IgD-negative memory B cell (primary cell): Measurements from ENCODE around the gene LSM10. TPM values are rescaled to one million over a fixed set of nuclear protein-coding genes. Genes with fewer than 3 reads are reported as not detected.

ENCODE experiments used
- H3K27ac Mint-ChIP-seq, 3 donors: one replicate each; pipeline ENCODE4 v1.8.0; 2020 to 2022; ENCODE audit warnings: mild to moderate bottlenecking in 3 of 3, mixed read lengths in 3 of 3, moderate library complexity in 1 of 3
- H3K27me3 Mint-ChIP-seq: one replicate; pipeline ENCODE4 v1.8.0; 2021; ENCODE audit warnings: mixed read lengths
- H3K36me3 Mint-ChIP-seq: one replicate; pipeline ENCODE4 v1.8.0; 2020; ENCODE audit warnings: mild to moderate bottlenecking, mixed read lengths
- H3K4me1 Mint-ChIP-seq, 3 donors: one replicate each; pipeline ENCODE4 v1.8.0; 2020 to 2022; ENCODE audit warnings: mixed read lengths in 3 of 3, mild to moderate bottlenecking in 1 of 3
- H3K4me3 Mint-ChIP-seq, 4 donors: one replicate each; pipeline ENCODE4 v1.8.0; 2020 to 2022; ENCODE audit warnings: mild to moderate bottlenecking in 4 of 4, mixed read lengths in 4 of 4, moderate library complexity in 3 of 4
- H3K9me3 Mint-ChIP-seq, 3 donors: one replicate each; pipeline ENCODE4 v1.8.0; 2020 to 2021; ENCODE audit warnings: mixed read lengths in 3 of 3, mild to moderate bottlenecking in 1 of 3
- polyA plus RNA-seq: library from polyadenylated mRNA; unstranded; fragments of 300-500 nt; fragmentation: Illumina TruSeq; gene quantifications from one replicate; pipeline ENCODE4 v1.2.3, GENCODE V29; 2021

The LSM10 gene
- polyA plus RNA-seq, 1 donor from 2014 or later: 345 TPM

DNA sequence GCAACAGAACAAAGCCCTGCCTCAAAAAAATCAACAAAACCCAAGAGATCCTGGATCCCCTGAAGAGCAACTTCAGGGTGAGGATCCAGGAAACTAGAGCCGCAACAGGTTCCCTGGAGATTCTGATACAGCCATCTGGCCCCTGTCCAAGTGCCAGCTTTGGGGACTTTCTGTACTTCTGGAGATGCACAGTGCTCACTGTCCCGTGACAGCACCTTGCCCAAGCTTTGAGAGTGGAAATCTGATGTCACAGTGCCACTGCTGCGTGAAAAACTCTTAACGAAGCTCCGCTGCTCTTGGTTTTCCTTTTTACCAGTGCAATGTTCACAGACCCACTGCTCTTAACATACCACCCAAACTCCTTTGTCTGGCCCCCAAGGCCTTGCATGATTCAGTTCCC is 38.3 kb downstream of the LSM10 start:
- Mint-ChIP-seq H3K4me1 (peaks cover 3 to 8% (median 7%) of the 10 kb centered on the region in 3 donors), H3K36me3 (peaks cover 6% of the 10 kb centered on the region), H3K27me3 (no peaks in the 10 kb centered on the region), H3K4me3 (no peak overlapping the region), H3K9me3 (no peaks in the 10 kb centered on the region), H3K27ac (peak overlapping the region in 2 of 3 donors; percentile 28 to 84)

DNA sequence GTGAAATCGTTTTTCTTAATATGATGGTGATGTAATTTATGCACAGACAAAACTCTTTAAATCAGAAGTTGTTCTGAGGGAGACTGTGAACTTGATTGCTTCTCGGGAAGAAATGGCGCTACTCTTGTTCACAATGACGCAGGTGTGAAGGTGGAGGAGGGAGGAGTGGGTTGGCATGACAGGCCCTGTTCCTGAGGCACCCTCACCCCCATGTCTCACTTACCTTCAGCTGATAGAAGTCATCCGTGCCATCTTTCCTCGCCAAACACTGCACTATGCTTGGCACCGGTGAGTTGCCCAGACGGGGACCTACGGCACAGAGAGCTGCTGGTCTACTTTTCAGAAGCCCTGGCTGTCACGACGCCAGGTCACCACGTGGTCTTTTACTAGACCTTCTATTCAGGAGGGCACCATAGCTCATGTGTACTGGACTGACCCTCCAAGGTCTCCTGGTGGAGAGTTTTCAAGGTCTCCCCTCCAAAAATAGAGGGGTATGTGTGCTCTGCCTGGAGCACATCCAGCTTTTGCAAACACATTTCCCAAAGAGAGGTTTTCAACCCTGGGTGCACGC is 39.1 kb downstream of the LSM10 start:
- peaks cover 6% of the 10 kb centered on the region for H3K36me3 Mint-ChIP-seq
- H3K4me1 Mint-ChIP-seq: peaks cover 3 to 8% (median 7%) of the 10 kb centered on the region in 3 donors
- no peaks in the 10 kb centered on the region for H3K9me3 Mint-ChIP-seq
- H3K4me3 Mint-ChIP-seq: no peak overlapping the region
- peak overlapping the region in 2 of 3 donors; percentile 31 to 48 for H3K27ac Mint-ChIP-seq
- no peaks in the 10 kb centered on the region for H3K27me3 Mint-ChIP-seq

DNA sequence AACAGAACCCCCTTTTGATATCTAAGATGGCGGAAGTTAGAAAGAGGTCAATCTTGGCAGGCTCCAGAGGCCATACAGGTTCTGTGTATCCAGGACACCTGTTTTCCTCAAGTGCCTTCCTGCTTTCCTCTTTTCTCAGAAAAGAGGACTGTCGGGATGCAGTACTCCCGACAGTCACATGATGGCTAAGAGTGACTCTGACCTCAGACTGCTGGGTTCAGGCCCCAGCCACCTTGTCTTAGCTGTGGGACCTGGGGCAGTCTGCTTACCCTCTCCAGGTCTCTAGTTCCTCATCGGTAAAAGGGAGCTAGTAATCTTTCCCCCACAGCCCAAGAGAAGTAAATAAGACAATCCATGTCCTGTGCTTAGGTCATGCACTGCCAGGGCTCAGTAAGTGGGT is 41.9 kb downstream of the LSM10 start:
- H3K27ac Mint-ChIP-seq: no peak overlapping the region
- H3K9me3 Mint-ChIP-seq: no peaks in the 10 kb centered on the region
- H3K36me3 Mint-ChIP-seq: peaks cover 3% of the 10 kb centered on the region
- no peaks in the 10 kb centered on the region for H3K27me3 Mint-ChIP-seq
- H3K4me1 Mint-ChIP-seq: peaks cover 6 to 8% (median 7%) of the 10 kb centered on the region in 3 donors
- H3K4me3 Mint-ChIP-seq: no peak overlapping the region

DNA sequence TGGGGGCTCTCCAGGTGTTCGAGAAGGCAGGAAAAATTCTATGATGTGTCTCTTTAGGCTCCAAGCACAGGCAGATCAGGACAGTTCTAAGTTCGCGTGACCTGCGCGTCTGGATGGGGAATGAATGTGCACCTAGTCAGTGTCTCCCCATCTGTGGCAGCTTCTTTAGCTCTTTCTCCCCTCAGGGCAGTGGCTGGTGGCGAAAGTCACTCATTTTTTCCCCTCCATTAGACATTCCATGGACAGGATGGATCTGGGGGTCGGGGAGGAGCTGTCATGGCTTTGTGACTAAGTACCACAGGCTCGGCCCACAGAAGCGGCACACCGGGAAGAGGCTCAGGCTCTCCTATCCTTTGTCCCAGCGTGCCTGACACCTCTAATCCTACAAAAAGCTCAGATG is 43.2 kb downstream of the LSM10 start:
- Mint-ChIP-seq H3K4me1 (peaks cover 2 to 4% (median 3%) of the 10 kb centered on the region in 3 donors), H3K27ac (no peak overlapping the region), H3K36me3 (peaks cover 3% of the 10 kb centered on the region), H3K9me3 (no peaks in the 10 kb centered on the region), H3K27me3 (no peaks in the 10 kb centered on the region), H3K4me3 (no peak overlapping the region)

DNA sequence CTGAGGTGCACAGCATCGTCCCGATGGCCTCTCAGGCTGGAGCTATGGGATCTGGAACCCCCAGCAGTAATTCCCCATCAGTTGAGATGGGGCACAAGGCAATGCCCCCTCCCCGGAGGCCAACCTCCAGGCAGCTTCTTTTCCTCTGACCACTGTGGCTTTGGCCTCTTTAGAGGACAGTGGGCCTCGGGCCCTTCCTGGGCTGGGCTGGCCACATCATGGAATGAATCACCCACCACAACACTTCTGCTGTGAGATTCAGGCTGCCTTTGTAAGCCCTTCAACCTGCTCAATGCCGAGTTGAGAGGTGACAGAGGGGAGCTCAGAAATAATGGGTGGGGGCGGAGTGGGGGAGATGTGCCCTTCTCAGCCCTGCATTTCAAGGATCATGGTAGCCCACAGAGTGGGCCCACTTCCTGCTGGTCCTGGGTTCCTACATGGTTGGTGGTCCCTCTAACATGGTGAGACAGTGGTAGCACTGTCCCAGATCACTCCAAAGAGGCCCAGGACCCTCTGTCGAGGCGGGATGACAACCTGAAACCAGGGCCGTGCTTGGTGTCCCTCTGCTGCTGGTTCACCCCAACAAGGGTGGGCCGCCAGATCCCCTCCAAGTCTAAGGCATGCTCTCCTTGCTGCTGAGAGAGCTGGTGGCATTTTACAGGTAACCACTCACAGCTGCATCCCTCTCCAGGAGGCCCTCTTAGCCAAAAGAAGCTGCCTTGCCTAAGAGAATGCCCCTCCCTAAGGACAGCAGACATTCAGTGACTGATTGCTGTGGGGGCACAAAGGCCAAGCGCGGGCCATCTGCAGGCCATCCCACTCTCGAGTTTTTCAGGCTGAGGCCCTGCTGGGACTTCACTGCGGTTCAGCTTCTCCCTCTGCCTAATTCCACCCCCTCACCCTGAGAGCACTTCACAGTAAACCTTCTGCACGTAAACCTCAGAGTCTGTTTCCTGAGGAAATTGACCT is 44.5 kb downstream of the LSM10 start:
- Mint-ChIP-seq H3K36me3 (peaks cover 1% of the 10 kb centered on the region), H3K27ac (peak overlapping the region in 1 of 3 donors; percentile 90), H3K4me1 (peaks cover 0 to 3% (median 3%) of the 10 kb centered on the region in 3 donors), H3K27me3 (no peaks in the 10 kb centered on the region), H3K9me3 (no peaks in the 10 kb centered on the region), H3K4me3 (no peak overlapping the region)

DNA sequence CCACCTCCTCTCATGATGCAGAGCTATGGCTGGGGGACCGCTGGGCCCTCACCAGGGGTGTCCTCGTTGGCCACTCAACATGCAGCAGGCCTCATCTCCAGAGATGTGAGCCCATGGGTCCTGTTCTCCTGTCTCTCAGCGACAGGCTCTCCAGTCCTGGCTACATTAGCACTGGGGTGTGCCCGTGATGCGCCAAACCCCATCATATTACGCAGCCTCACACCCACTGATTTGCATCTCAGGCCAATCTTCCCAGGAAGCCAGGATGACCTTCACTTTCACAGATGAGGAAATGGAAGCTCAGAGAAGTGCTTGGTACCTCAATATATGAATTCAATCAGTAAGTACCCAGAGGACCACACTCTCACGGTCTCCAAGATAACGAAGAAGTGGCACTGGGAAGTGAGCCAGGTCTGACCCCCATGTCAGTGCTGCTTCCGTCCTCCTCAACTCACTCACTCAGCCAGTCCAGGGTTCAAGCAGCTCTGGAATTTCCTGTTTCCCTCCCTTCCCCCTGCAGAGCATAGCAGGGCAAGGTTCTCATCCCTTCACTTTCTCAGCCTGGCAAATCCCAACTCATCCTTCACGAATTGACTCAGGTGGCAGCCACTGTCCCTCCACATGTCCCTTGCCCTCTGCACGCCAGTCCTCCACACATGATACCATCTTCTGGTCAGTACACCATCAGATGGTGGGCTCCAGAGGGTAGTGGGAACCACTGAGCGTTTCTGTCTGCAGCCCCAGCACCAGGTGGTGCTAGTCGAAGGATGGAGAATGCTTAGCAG is 45.4 kb downstream of the LSM10 start:
- H3K27ac Mint-ChIP-seq: peak overlapping the region in 1 of 3 donors; percentile 90

DNA sequence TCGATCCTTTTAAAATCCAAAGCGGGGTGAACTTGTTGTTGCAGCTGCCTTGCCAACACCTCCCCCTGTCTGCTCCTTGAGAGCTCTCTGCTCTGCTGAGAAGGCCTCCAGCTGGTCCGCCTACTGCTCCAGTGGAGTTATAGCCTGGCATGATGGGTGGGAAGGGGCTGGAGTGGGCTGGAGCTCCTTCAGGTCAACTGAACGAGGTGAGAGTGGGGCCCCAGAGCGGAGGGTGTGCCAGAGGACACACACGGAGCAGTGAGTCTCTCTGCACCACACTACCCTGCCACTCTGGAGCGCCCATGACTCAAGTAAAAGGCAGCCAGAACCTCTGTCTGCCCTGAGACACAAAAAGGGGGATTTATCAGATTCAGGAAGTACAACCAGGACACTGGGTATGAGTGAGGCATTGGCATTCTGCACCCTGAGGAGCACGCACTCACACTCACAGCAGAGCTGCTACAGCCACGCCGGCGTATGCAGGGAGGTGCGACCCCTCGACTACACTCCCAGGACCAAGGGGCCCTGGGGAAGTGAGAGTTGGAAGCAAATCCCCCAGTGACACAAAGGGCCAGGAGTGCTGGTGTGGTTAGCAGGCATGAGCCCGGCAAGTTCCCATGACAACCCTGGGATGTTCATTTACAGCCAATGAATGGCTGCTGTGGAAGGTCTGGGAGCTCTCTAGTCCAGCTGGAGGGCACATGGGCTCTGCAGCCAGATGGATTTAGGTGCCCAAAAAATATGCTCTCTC is 46.3 kb downstream of the LSM10 start:
- H3K27ac Mint-ChIP-seq: no peak overlapping the region
- no peak overlapping the region for H3K4me3 Mint-ChIP-seq
- H3K27me3 Mint-ChIP-seq: no peaks in the 10 kb centered on the region

More for the DNA sequence above, 45.4 kb downstream of the LSM10 start:
- Mint-ChIP-seq H3K4me3 (no peak overlapping the region), H3K27me3 (no peaks in the 10 kb centered on the region), H3K9me3 (no peaks in the 10 kb centered on the region), H3K36me3 (peaks cover 1% of the 10 kb centered on the region), H3K4me1 (peaks cover 0 to 3% (median 3%) of the 10 kb centered on the region in 3 donors)

DNA sequence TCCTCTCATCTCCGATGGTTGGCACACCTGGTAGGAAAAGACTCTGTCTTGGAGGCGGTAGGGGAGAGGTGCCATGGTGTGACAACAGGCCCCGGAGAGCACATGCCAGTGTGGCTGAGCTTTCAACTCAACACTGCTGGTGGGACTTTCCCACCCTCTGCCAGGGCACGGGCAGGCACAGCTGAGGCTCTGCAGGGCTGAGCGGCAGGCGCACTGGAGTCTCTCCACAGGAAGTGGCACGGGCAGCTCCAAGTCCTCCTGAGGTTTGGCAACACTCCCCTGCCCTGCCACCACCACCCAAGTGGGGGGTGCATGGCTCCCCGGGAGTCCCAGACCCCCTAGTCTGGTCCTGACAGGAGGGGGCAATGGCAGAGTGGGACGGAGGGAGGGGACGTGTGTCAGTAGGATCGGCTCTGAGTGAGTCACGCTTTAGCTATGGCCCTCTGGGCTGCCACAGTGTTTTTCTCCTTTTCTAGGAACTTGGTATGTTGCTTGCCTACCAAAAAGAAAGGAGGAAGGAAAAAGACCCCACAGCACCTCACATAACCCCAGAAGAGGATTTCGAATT is 47.0 kb downstream of the LSM10 start:
- peaks cover 3% of the 10 kb centered on the region for H3K36me3 Mint-ChIP-seq
- no peaks in the 10 kb centered on the region for H3K27me3 Mint-ChIP-seq
- no peaks in the 10 kb centered on the region for H3K9me3 Mint-ChIP-seq
- no peak overlapping the region for H3K4me3 Mint-ChIP-seq
- H3K4me1 Mint-ChIP-seq: peaks cover 0 to 3% (median 3%) of the 10 kb centered on the region in 3 donors
- no peak overlapping the region for H3K27ac Mint-ChIP-seq

More for the DNA sequence above, 46.3 kb downstream of the LSM10 start:
- H3K4me1 Mint-ChIP-seq: peaks cover 0 to 3% (median 3%) of the 10 kb centered on the region in 3 donors
- H3K9me3 Mint-ChIP-seq: no peaks in the 10 kb centered on the region
- H3K36me3 Mint-ChIP-seq: peaks cover 3% of the 10 kb centered on the region

DNA sequence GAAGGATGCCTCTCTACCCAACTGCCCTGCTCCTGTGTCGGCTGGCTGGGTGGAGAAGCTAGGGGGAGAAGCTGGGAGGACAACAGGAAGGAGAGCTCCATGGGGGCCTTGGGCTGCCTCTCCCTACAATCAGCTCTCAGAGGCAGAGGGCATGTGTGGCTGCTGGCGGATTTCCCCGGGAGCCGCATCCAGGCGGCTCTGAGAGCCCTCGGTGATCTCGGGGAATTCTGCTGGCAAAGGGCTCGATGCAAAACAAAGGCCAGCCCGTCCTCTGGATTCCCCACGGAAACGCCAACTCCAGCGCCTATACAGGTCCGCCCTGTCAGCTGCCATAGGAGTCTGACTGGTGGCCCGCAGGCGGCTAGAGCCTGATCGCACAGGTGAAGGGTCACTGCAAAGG is 47.9 kb downstream of the LSM10 start:
- H3K27ac Mint-ChIP-seq: no peak overlapping the region
- no peaks in the 10 kb centered on the region for H3K27me3 Mint-ChIP-seq
- H3K9me3 Mint-ChIP-seq: no peaks in the 10 kb centered on the region
- peaks cover 0 to 3% (median 3%) of the 10 kb centered on the region in 3 donors for H3K4me1 Mint-ChIP-seq
- no peak overlapping the region for H3K4me3 Mint-ChIP-seq
- peaks cover 3% of the 10 kb centered on the region for H3K36me3 Mint-ChIP-seq

DNA sequence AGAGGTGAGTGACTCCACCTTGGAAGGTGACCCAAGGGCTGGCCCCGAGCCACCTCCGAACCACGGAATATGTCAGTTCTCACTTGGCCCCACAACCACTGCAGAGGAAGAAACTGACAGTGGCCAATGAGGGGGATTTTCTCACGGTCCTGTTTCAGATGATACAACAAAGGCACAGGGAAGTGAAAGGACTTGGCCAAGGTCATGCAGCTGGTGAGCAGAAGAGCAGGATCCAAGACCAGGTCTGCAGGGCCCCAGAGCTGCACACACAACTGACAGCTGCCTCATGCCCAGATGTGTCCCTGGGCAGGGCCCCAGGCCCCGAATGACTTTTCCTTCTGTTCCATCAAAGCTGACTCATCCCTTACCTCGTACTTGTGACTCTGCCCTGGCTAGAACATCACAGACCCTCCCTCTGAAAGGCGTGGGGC is 48.5 kb downstream of the LSM10 start:
- Mint-ChIP-seq H3K36me3 (peaks cover 3% of the 10 kb centered on the region), H3K4me1 (peaks cover 0 to 3% (median 3%) of the 10 kb centered on the region in 3 donors), H3K27ac (peak overlapping the region in 1 of 3 donors; percentile 67)

DNA sequence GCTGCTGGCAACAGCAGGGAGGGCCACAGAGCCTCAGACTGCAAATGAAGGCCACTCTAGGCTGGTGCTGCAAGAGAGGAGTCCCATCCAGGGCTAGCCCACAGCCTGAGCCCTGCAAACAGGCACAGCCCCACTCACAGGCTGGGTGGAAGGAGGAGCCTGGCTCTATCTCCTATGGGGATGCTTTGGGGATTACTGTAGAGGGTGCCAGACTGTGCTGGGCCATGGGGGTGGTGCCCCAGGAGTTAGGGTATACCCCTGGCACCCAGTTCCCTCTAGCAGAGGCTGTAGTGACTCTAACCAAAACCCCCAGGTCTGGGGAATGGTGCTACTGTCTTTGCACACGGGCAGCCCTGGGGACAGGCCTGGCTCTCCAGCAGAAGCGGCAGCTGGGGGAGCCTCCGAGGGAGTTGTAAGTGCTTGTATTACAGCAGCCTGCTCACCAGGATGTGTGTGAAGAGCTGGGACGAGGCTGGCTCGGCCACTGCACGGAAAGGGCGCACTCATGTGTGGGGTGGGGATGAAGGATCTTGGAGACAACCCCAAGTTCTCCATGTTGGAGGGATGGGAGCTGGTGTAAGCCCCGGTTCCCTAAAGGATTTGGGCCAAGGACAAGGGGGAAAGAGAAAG is 50.9 kb downstream of the LSM10 start:
- peaks cover 0 to 4% (median 0%) of the 10 kb centered on the region in 3 donors for H3K4me1 Mint-ChIP-seq
- no peaks in the 10 kb centered on the region for H3K9me3 Mint-ChIP-seq
- H3K4me3 Mint-ChIP-seq: peak overlapping the region in 1 of 4 donors; percentile 39
- H3K36me3 Mint-ChIP-seq: peaks cover 4% of the 10 kb centered on the region
- H3K27me3 Mint-ChIP-seq: no peaks in the 10 kb centered on the region
- H3K27ac Mint-ChIP-seq: peak overlapping the region in 1 of 3 donors; percentile 31

More for the DNA sequence above, 48.5 kb downstream of the LSM10 start:
- Mint-ChIP-seq H3K9me3 (no peaks in the 10 kb centered on the region), H3K4me3 (no peak overlapping the region), H3K27me3 (no peaks in the 10 kb centered on the region)

DNA sequence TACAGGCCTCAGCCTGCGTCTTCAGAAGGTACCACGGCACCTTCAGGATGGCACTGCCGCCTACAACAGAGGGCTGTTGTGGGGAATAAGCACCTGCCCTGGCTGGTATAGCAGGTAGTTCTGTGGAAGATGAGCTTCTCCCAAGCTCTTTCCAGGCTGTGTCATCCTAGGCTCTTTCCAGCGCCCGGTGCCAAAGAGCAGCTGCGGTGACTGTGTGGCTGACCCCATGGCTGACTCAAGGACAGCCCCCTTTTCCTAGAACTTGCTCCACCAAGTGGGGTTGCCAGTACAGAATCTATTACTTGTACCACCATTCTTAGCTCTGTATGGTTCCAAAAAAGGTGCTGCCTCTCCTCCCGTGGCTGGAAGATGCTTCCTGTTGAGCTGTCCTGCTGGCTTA is 52.4 kb downstream of the LSM10 start:
- H3K9me3 Mint-ChIP-seq: no peaks in the 10 kb centered on the region
- peaks cover 0 to 2% (median 2%) of the 10 kb centered on the region in 3 donors for H3K4me1 Mint-ChIP-seq
- peaks cover 4% of the 10 kb centered on the region for H3K36me3 Mint-ChIP-seq
- no peak overlapping the region for H3K27ac Mint-ChIP-seq
- no peaks in the 10 kb centered on the region for H3K27me3 Mint-ChIP-seq
- H3K4me3 Mint-ChIP-seq: no peak overlapping the region

DNA sequence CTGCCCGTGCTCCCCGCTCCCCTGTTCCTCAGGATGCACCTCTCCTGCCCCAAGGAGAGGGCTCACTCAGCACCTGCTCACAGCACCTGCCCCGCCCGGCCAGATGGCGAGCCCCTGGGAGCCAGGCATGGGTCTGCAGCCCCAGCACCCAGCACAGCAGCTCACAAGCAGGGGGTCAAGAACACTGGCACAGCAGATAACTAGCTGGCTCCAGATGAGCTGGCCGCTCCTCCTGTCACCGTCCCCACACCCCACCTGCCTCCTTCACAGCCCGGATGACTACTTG is 53.4 kb downstream of the LSM10 start:
- Mint-ChIP-seq H3K27ac (no peak overlapping the region), H3K9me3 (no peaks in the 10 kb centered on the region), H3K27me3 (no peaks in the 10 kb centered on the region), H3K36me3 (peaks cover 4% of the 10 kb centered on the region), H3K4me3 (no peak overlapping the region), H3K4me1 (peaks cover 0 to 5% (median 2%) of the 10 kb centered on the region in 3 donors)
